Measurements from ENCODE around the gene MAP2.
"Not testable (repeated sequence)": the region's sequence is repeated elsewhere in the genome, so short reads cannot be mapped to it uniquely, and the experiment has no call there.

MAP2 gene

GRCh38 chr2:209593930-209594329 lies 170.1 kb downstream of the MAP2 start:
- no peak for DNase-seq (ENCODE audit: low read depth)

DNA sequence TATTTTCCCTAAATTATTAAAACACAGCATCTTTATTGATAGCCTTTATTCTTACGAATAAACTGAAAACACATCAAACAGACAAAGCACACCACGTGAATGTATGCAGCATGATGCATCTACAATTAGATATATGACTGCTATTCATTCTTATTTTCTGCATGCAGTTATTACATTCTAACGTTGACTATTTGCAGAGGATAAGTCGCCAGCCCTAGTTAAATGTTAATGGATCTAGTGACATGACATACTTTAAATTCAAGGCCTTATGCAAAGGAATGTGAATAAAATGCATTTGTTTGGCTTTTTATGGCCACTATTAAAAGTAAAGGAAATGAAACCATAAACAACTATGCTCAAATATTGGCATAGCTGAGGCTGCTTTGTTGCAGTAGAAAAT lies 172.4 kb downstream of the MAP2 start:
- DNase-seq (ENCODE audit: low read depth), result no peak

DNA sequence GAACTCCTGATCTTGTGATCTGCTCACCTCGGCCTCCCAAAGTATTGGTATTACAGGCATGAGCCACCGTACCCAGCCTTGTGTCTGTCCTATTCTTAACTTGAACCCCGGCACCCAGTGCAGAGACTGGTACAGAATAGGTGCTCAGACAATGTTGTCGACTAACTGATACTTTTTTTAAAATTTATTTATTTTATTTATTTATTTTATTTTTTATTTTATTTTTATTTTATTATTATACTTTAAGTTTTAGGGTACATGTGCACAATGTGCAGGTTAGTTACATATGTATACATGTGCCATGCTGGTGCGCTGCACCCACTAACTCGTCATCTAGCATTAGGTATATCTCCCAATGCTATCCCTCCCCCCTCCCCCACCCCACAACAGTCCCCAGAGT lies 174.4 kb downstream of the MAP2 start:
- not testable (repeated sequence) for DNase-seq (ENCODE audit: low read depth)

- DNase-seq (ENCODE audit: low read depth), result no peak
Observed at GRCh38 chr2:209600341-209601171, 176.7 kb downstream of the MAP2 start.

- no peak for DNase-seq (ENCODE audit: low read depth)
Observed at GRCh38 chr2:209601497-209601896, 177.7 kb downstream of the MAP2 start.

GRCh38 chr2:209602259-209602658 lies 178.4 kb downstream of the MAP2 start:
- DNase-seq (ENCODE audit: low read depth), result no peak

GRCh38 chr2:209609531-209609930 lies 185.7 kb downstream of the MAP2 start:
- no peak for DNase-seq (ENCODE audit: low read depth)

- no peak for DNase-seq (ENCODE audit: low read depth)
Observed at GRCh38 chr2:209610631-209611030, 186.8 kb downstream of the MAP2 start.

DNA sequence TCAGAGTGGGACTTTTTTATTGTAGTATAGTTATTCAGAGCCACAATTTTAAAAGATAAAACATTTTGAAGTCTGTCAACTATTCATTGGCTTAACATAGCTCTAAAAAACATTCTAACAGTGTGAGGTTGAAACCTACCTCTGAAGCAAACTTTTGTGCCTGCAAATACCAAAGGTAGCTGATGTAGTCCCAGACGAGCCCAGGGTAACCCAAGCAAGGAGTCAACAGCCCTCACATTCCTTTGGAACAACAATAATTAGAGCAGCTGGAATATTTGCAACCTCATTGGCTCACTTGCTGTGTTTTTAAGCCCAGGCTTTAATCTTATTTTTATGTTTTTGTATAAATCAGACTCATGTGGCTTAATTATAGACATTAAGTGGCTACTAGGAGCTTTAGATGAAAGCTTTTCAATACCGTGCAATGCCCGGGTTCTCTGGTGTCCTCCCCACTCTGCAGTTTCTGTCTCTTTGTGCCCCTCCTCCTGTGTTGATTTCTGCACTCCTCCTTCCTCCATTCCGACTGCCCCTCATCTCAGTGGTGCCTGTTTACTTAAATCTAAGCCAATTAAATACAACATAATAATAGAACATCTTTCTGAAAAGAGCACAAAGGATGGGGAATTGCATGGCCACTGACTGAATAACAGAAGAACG lies 189.9 kb downstream of the MAP2 start:
- no peak for DNase-seq (ENCODE audit: low read depth)

- no peak for DNase-seq (ENCODE audit: low read depth)
Observed at GRCh38 chr2:209614690-209615369, 191.0 kb downstream of the MAP2 start.

DNA sequence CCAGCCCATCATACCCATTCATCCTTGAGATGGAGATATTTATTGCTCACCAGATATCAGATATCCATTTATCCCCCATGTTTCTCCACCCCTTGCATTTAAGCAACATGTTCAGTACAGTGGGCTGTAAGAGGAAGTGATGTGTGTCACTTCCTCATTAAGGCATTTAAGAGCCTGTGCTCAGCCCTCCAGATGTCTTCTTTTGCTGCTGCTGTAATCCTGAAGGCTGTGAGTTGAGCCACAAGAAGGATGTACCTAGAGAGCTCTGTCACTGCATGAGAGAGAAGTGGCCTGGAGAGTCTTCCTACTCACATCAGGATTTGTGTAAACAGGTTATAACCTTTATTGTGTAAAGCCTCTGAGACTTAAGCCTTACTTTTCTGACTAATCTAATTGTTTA lies 195.9 kb downstream of the MAP2 start:
- no peak for DNase-seq (ENCODE audit: low read depth)

- DNase-seq (ENCODE audit: low read depth), result no peak
Observed at GRCh38 chr2:209624192-209624938, 200.5 kb downstream of the MAP2 start.

GRCh38 chr2:209629597-209629996 lies 205.8 kb downstream of the MAP2 start:
- DNase-seq (ENCODE audit: low read depth), result no peak

DNA sequence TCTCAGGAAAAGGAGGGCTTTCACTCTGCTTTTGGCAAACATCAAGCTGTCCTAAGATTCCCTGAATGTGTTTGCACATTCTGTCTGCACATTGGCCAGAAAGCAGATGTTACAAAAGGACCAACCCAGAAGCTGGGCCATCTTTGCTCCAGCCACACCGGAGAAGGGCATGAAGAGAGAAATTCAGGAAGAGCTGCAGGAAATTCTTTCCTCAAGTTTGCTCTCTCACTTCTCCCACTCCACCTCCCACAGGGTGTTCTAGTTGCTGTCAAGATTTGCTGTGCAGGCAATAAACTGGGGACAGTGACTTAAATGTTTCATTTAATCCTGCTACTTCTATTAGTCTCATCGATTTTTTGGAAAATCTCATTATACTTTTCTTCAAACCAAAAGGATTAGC lies 210.1 kb downstream of the MAP2 start:
- DNase-seq (ENCODE audit: low read depth), result no peak

- DNase-seq (ENCODE audit: low read depth), result no peak
Observed at GRCh38 chr2:209636076-209636475, 212.2 kb downstream of the MAP2 start.

GRCh38 chr2:209637293-209637692 lies 213.4 kb downstream of the MAP2 start:
- no peak for DNase-seq (ENCODE audit: low read depth)

GRCh38 chr2:209638346-209638745 lies 214.5 kb downstream of the MAP2 start:
- DNase-seq (ENCODE audit: low read depth), result no peak

DNA sequence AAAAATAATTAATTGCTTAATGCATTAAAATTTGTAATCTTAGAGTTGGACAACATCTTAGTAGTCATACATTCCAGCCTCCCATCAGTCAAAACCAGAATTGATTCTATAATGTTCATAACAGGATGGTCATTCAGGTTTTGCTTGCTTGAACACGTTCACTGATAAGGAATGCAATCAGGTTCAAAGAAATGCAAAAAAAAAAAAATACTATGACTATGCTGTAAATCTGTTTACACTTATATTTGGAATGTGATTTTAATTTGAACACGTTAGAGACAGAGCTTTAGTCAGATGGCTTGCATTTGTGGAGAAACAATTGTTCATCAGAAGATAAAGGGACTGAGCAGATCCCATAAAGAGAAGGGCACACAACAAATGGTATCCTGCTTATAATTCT lies 216.5 kb downstream of the MAP2 start:
- no peak for DNase-seq (ENCODE audit: low read depth)

- no peak for DNase-seq (ENCODE audit: low read depth)
Observed at GRCh38 chr2:209642146-209642820, 218.4 kb downstream of the MAP2 start.

DNA sequence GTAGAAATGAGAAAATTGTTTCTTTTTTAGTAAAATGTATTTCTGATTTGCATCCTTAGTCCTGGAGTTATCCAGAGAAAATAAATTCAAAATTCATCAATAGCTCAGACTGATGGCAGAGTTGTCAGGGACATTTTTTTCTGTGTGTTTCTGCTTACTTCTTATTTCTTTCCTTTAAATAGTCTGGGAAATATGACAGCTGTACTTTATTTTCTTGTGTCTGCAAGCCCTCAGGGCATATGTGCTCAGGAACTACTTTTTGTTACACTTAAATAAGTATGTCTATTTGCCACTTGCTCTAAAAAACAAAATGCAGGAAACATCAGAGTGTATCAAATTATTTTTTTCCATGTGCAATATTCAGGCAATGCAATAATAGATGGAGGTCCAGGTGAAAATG lies 221.0 kb downstream of the MAP2 start:
- no peak for DNase-seq (ENCODE audit: low read depth)

GRCh38 chr2:209648714-209649113 lies 224.9 kb downstream of the MAP2 start:
- peak; percentile 62 for DNase-seq (ENCODE audit: low read depth)

DNA sequence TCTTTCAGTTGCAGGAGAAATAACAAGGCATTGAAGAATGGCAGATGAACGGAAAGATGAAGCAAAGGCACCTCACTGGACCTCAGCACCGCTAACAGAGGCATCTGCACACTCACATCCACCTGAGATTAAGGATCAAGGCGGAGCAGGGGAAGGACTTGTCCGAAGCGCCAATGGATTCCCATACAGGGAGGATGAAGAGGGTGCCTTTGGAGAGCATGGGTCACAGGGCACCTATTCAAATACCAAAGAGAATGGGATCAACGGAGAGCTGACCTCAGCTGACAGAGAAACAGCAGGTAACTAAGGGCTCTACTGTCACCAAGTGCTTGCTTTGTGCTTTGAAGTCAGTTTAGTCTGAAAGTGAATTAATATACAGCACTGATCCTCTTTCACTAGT lies 229.3 kb downstream of the MAP2 start:
- DNase-seq (ENCODE audit: low read depth), result no peak
